Subcutaneous adipose tissue (tissue), 4 donors: ENCODE data around the gene FZD7. TPM values are rescaled to one million over a fixed set of nuclear protein-coding genes. Genes with fewer than 3 reads are reported as not detected.

Experiments
- total RNA-seq, 4 donors: library from RNA; depleted of rRNA; stranded (reverse); fragments of >200 nt; gene quantifications; one replicate each; pipeline ENCODE4 v1.1.0, GENCODE V29; 2016
- TF ChIP-seq, protein P1 (sequence below): fragments of 450-650 bp; IDR thresholded peaks from one replicate; pipeline ENCODE4 v1.5.1; 2016; ENCODE audit warnings: low read depth, mild to moderate bottlenecking, control low read depth, antibody characterized with exemption, moderate library complexity

FZD7 gene
- total RNA-seq, 4 donors from 2014 or later, result 3.8 to 8.6 (median 6.6) TPM

DNA sequence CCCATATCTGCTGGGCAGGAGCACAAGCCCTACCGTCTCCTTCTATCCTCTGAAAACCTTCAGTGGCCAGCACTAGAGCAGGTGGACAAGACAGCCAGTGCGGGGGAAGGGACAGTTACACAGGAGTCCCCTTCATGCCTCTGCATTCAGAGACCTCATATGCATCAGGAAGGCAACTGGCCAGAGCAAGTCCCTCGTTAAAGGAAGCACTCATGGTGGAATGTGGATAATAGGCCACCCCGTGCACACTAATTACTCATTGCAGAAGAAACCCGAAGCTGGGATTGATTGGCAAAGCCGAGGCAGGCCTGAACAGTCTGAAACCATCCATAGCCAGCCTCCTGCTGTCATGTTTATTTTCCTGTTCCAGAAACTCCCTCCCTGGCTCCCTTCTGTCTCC, 50.6 kb downstream of the FZD7 start:
- TF ChIP-seq, protein P1, sequence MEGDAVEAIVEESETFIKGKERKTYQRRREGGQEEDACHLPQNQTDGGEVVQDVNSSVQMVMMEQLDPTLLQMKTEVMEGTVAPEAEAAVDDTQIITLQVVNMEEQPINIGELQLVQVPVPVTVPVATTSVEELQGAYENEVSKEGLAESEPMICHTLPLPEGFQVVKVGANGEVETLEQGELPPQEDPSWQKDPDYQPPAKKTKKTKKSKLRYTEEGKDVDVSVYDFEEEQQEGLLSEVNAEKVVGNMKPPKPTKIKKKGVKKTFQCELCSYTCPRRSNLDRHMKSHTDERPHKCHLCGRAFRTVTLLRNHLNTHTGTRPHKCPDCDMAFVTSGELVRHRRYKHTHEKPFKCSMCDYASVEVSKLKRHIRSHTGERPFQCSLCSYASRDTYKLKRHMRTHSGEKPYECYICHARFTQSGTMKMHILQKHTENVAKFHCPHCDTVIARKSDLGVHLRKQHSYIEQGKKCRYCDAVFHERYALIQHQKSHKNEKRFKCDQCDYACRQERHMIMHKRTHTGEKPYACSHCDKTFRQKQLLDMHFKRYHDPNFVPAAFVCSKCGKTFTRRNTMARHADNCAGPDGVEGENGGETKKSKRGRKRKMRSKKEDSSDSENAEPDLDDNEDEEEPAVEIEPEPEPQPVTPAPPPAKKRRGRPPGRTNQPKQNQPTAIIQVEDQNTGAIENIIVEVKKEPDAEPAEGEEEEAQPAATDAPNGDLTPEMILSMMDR, result no peak

Other genes starting within 250 kb of the FZD7 start
- 1 to 10 TPM in 3 of 4 donors, under 1 TPM in 1; 0.57 to 6.5 (median 3.8) TPM for gene CDK15, start 227.3 kb upstream of the FZD7 start, total RNA-seq
- gene KIAA2012, start 39.4 kb downstream of the FZD7 start, total RNA-seq, result not detected
- gene SUMO1, start 204.7 kb downstream of the FZD7 start, total RNA-seq, result 10 to 100 TPM; 52.8 to 93.8 (median 59.0) TPM
- gene NOP58, start 231.9 kb downstream of the FZD7 start, total RNA-seq, result 10 to 100 TPM; 35.2 to 69.1 (median 64.5) TPM